ENCODE results near the gene DESI2. TPM values are rescaled to one million over a fixed set of nuclear protein-coding genes. Genes with fewer than 3 reads are reported as not detected.

Gene DESI2
- total RNA-seq, 6 experiments from 2014 or later, result 7.0 to 14.2 (median 9.9) TPM

- Histone ChIP-seq H3K36me3 (peaks cover 0 to 4% (median 0%) of the 10 kb centered on the region in 4 donors), H3K27ac (no peak overlapping the region), H3K4me1 (no peaks in the 10 kb centered on the region), H3K4me3 (no peak overlapping the region), H3K9me3 (no peaks in the 10 kb centered on the region), H3K27me3 (no peaks in the 10 kb centered on the region)
- 84% methylated on average over 7 of the region's 7 CpGs for WGBS (ENCODE audit: insufficient coverage, low coverage, low lambda C conversion rate, missing lambda C conversion rate)
- DNase-seq, result no peak
- no peak for ATAC-seq
- TF ChIP-seq POLR2A (IDR thresholded peaks at IDR 0.05), result no peak
- no peak for TF ChIP-seq CTCF (IDR thresholded peaks at IDR 0.05)
- intact Hi-C loops (cut with DNase I), result no loop called here
These were observed 59.7 kb downstream of the DESI2 start for GRCh38 chr1:244712669-244713068.

GRCh38 chr1:244713332-244713731 lies 60.4 kb downstream of the DESI2 start:
- Histone ChIP-seq H3K27ac (no peak overlapping the region), H3K27me3 (no peaks in the 10 kb centered on the region), H3K4me1 (no peaks in the 10 kb centered on the region), H3K4me3 (no peak overlapping the region), H3K36me3 (peaks cover 0 to under 1% (median 0%) of the 10 kb centered on the region in 4 donors), H3K9me3 (no peaks in the 10 kb centered on the region)
- no peak for ATAC-seq
- DNase-seq, result no peak
- TF ChIP-seq CTCF (IDR thresholded peaks at IDR 0.05) (no peak), POLR2A (IDR thresholded peaks at IDR 0.05) (no peak)
- intact Hi-C loops (cut with DNase I), result no loop called here
- WGBS (ENCODE audit: insufficient coverage, low coverage, low lambda C conversion rate, missing lambda C conversion rate), result 72% methylated on average over 6 of the region's 8 CpGs

- ATAC-seq (no peak), DNase-seq (no peak)
- Histone ChIP-seq H3K27ac (no peak overlapping the region), H3K27me3 (no peaks in the 10 kb centered on the region), H3K9me3 (no peaks in the 10 kb centered on the region), H3K36me3 (no peaks in the 10 kb centered on the region), H3K4me3 (no peak overlapping the region), H3K4me1 (no peaks in the 10 kb centered on the region)
- 86% methylated on average over 9 of the region's 11 CpGs for WGBS (ENCODE audit: insufficient coverage, low coverage, low lambda C conversion rate, missing lambda C conversion rate)
- intact Hi-C loops (cut with DNase I), result no loop called here
- TF ChIP-seq CTCF (IDR thresholded peaks at IDR 0.05), result no peak
These were observed 75.0 kb downstream of the DESI2 start for GRCh38 chr1:244727871-244728474.

- Histone ChIP-seq H3K27ac (no peak overlapping the region), H3K4me3 (peak overlapping the region; percentile 39 to 58 (median 42)), H3K36me3 (no peaks in the 10 kb centered on the region), H3K9me3 (no peaks in the 10 kb centered on the region), H3K27me3 (no peaks in the 10 kb centered on the region), H3K4me1 (no peaks in the 10 kb centered on the region)
- peak; percentile 44 to 56 (median 45) for DNase-seq
- under 1% methylated on average over 16 of the region's 94 CpGs for WGBS (ENCODE audit: insufficient coverage, low coverage, low lambda C conversion rate, missing lambda C conversion rate)
- peak; percentile 69 to 78 (median 74) for ATAC-seq
- TF ChIP-seq POLR2A (IDR thresholded peaks at IDR 0.05) (no peak), CTCF (IDR thresholded peaks at IDR 0.05) (no peak)
- intact Hi-C loops (cut with DNase I), result no loop called here
These were observed 77.4 kb downstream of the DESI2 start for GRCh38 chr1:244730153-244730933.
